ENCODE data around the gene BEGAIN.

BEGAIN gene

GRCh38 chr14:100612986-100613385, 25.8 kb upstream of the BEGAIN start:
- TF ChIP-seq POLR2A (IDR thresholded peaks at IDR 0.05; ENCODE audit: extremely low read depth, insufficient read length) (no peak), MYC (IDR thresholded peaks at IDR 0.05; ENCODE audit: low read depth, low read length) (no peak), MAX (IDR thresholded peaks at IDR 0.05; ENCODE audit: low read depth, low read length) (no peak), CTCF (IDR thresholded peaks at IDR 0.05; ENCODE audit: low read depth, low read length) (no peak)
- no peak for DNase-seq (ENCODE audit: low read depth)
- no peak overlapping the region for H3K4me3 ChIP-seq (ENCODE audit: low read depth, low read length)

- DNase-seq (ENCODE audit: low read depth) = no peak
- no peak for TF ChIP-seq POLR2A (IDR thresholded peaks at IDR 0.05; ENCODE audit: extremely low read depth, insufficient read length)
- TF ChIP-seq MYC (IDR thresholded peaks at IDR 0.05; ENCODE audit: low read depth, low read length) = no peak
- no peak for TF ChIP-seq MAX (IDR thresholded peaks at IDR 0.05; ENCODE audit: low read depth, low read length)
- TF ChIP-seq CTCF (IDR thresholded peaks at IDR 0.05; ENCODE audit: low read depth, low read length) = no peak
- no peak overlapping the region for H3K4me3 ChIP-seq (ENCODE audit: low read depth, low read length)
These were observed 24.7 kb upstream of the BEGAIN start for GRCh38 chr14:100611811-100612480.

- no peak for TF ChIP-seq POLR2A (IDR thresholded peaks at IDR 0.05; ENCODE audit: extremely low read depth, insufficient read length)
- TF ChIP-seq MAX (IDR thresholded peaks at IDR 0.05; ENCODE audit: low read depth, low read length) = no peak
- no peak for TF ChIP-seq MYC (IDR thresholded peaks at IDR 0.05; ENCODE audit: low read depth, low read length)
- TF ChIP-seq CTCF (IDR thresholded peaks at IDR 0.05; ENCODE audit: low read depth, low read length) = no peak
- H3K4me3 ChIP-seq (ENCODE audit: low read depth, low read length) = no peak overlapping the region
- DNase-seq (ENCODE audit: low read depth) = no peak
These were observed 23.4 kb upstream of the BEGAIN start for GRCh38 chr14:100610511-100611217.

- no peak overlapping the region for H3K4me3 ChIP-seq (ENCODE audit: low read depth, low read length)
- no peak for TF ChIP-seq POLR2A (IDR thresholded peaks at IDR 0.05; ENCODE audit: extremely low read depth, insufficient read length)
- no peak for TF ChIP-seq MYC (IDR thresholded peaks at IDR 0.05; ENCODE audit: low read depth, low read length)
- no peak for TF ChIP-seq MAX (IDR thresholded peaks at IDR 0.05; ENCODE audit: low read depth, low read length)
- TF ChIP-seq CTCF (IDR thresholded peaks at IDR 0.05; ENCODE audit: low read depth, low read length) = no peak
- DNase-seq (ENCODE audit: low read depth) = no peak
These were observed 22.7 kb upstream of the BEGAIN start for GRCh38 chr14:100609941-100610391.

- DNase-seq (ENCODE audit: low read depth) = no peak
- no peak for TF ChIP-seq MYC (IDR thresholded peaks at IDR 0.05; ENCODE audit: low read depth, low read length)
- H3K4me3 ChIP-seq (ENCODE audit: low read depth, low read length) = no peak overlapping the region
These were observed 22.2 kb upstream of the BEGAIN start for GRCh38 chr14:100609331-100609870.

GRCh38 chr14:100608586-100609330, 21.5 kb upstream of the BEGAIN start:
- no peak for TF ChIP-seq POLR2A (IDR thresholded peaks at IDR 0.05; ENCODE audit: extremely low read depth, insufficient read length)
- TF ChIP-seq MYC (IDR thresholded peaks at IDR 0.05; ENCODE audit: low read depth, low read length) = no peak
- TF ChIP-seq CTCF (IDR thresholded peaks at IDR 0.05; ENCODE audit: low read depth, low read length) = no peak
- TF ChIP-seq MAX (IDR thresholded peaks at IDR 0.05; ENCODE audit: low read depth, low read length) = no peak
- DNase-seq (ENCODE audit: low read depth) = no peak
- H3K4me3 ChIP-seq (ENCODE audit: low read depth, low read length) = no peak overlapping the region

Data from NB4 (cell line).